ENCODE measurements around the gene CYP2D6. TPM values are rescaled to one million over a fixed set of nuclear protein-coding genes. Genes with fewer than 3 reads are reported as not detected.

Gene CYP2D6
- total and polyA plus RNA-seq, 2 experiments from 2014 or later: 3.8 to 6.1 TPM

DNA sequence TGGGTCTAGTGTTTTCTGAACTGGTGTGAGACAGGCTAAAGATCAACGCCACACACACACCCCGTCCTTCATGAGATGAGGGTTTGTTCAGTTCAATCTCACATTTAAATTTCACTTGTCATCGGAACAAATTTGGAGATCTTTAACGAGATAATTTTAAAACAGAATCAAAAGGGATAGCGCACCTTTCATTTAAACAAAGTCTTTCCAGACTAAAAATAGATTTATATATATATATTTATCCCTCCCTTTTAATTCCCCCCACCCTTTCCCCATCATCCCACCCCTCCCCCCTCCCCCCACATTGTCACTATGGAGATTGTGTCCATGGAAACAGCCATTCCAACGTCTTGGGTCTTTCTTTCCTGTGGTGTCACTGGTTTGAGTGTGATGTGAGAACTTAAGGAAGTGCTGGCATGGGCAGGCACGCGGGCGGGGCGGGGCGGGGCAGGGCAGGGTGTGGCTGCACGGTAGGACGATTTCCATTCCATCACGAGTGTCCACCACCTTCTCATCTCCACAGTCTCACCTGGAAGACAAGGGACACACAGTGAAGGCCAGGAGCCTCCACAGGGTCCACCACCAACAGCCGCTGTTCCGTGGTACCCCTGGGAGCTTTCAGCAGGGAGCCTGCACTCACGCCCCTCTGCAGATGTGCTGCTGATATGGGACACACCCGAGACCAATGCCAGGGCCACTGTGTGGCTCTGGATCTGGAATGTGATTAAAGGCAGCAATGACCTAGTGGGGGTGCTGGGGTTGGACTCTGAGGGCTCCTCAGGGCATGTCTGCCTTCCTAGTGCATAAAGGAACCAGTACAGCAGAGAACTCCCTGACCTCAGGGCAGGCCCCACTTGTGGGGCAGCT, 30.5 kb upstream of the CYP2D6 start:
- TF ChIP-seq EZH2 (IDR thresholded peaks at IDR 0.05; ENCODE audit: borderline replicate concordance): no peak
- 89% methylated on average over 16 of the region's 18 CpGs for WGBS (ENCODE audit: low lambda C conversion rate, missing lambda C conversion rate)
- H3K9me3 ChIP-seq (ENCODE audit: low read depth): no peaks in the 10 kb centered on the region
- DNase-seq (ENCODE audit: low spot score): no peak
- H3K27ac ChIP-seq: no peak overlapping the region
- no peaks in the 10 kb centered on the region for H3K9me2 ChIP-seq (replicated peaks; ENCODE audit: insufficient read depth)
- H4K20me1 ChIP-seq (ENCODE audit: insufficient read depth, poor library complexity, severe bottlenecking): no peaks in the 10 kb centered on the region
- no peak overlapping the region for H3K4me3 ChIP-seq
- no peaks in the 10 kb centered on the region for H3K4me1 ChIP-seq (ENCODE audit: insufficient read depth)
- no peak overlapping the region for H2AFZ ChIP-seq
- H3K36me3 ChIP-seq (replicated peaks; ENCODE audit: insufficient read depth, low read depth): no peaks in the 10 kb centered on the region
- H3K79me2 ChIP-seq: no peaks in the 10 kb centered on the region
- no peak overlapping the region for H3K4me2 ChIP-seq
- no peaks in the 10 kb centered on the region for H3K27me3 ChIP-seq

DNA sequence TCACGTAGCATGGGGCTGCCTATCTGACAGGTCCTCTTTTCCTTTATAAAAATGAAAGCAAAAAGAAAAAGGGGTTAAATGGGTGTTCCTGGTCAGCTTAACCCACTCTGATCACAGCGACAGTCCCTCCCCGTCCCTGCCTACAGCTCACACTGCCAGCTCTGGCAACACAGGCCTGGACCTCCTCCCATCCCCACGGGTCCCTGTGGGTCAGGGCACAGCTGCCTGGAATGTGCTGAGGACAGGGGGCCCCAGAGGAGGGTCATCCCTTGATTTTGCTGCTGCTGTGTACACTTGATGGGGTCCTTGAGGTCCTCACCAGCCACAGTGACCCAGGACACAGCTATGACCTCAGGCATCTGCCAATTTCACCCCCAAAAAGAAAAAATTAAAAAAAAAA, 29.6 kb upstream of the CYP2D6 start:
- H3K9me3 ChIP-seq (ENCODE audit: low read depth): no peaks in the 10 kb centered on the region
- WGBS (ENCODE audit: low lambda C conversion rate, missing lambda C conversion rate): 83% methylated on average over 4 of the region's 4 CpGs
- no peaks in the 10 kb centered on the region for H4K20me1 ChIP-seq (ENCODE audit: insufficient read depth, poor library complexity, severe bottlenecking)
- no peak overlapping the region for H2AFZ ChIP-seq
- no peaks in the 10 kb centered on the region for H3K27me3 ChIP-seq
- no peaks in the 10 kb centered on the region for H3K79me2 ChIP-seq
- no peaks in the 10 kb centered on the region for H3K4me1 ChIP-seq (ENCODE audit: insufficient read depth)
- TF ChIP-seq EZH2phosphoT487 (IDR thresholded peaks at IDR 0.05; ENCODE audit: low read depth, severe bottlenecking, unreplicated experiment) (no peak), EZH2 (IDR thresholded peaks at IDR 0.05; ENCODE audit: borderline replicate concordance) (no peak)
- TF ChIP-seq, protein P1, sequence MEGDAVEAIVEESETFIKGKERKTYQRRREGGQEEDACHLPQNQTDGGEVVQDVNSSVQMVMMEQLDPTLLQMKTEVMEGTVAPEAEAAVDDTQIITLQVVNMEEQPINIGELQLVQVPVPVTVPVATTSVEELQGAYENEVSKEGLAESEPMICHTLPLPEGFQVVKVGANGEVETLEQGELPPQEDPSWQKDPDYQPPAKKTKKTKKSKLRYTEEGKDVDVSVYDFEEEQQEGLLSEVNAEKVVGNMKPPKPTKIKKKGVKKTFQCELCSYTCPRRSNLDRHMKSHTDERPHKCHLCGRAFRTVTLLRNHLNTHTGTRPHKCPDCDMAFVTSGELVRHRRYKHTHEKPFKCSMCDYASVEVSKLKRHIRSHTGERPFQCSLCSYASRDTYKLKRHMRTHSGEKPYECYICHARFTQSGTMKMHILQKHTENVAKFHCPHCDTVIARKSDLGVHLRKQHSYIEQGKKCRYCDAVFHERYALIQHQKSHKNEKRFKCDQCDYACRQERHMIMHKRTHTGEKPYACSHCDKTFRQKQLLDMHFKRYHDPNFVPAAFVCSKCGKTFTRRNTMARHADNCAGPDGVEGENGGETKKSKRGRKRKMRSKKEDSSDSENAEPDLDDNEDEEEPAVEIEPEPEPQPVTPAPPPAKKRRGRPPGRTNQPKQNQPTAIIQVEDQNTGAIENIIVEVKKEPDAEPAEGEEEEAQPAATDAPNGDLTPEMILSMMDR (IDR thresholded peaks at IDR 0.05; ENCODE audit: poor library complexity): no peak
- no peak overlapping the region for H3K27ac ChIP-seq
- H3K36me3 ChIP-seq (replicated peaks; ENCODE audit: insufficient read depth, low read depth): no peaks in the 10 kb centered on the region
- no peak for DNase-seq (ENCODE audit: low spot score)
- no peaks in the 10 kb centered on the region for H3K9me2 ChIP-seq (replicated peaks; ENCODE audit: insufficient read depth)
- no peak overlapping the region for H3K4me2 ChIP-seq
- no peak overlapping the region for H3K4me3 ChIP-seq

DNA sequence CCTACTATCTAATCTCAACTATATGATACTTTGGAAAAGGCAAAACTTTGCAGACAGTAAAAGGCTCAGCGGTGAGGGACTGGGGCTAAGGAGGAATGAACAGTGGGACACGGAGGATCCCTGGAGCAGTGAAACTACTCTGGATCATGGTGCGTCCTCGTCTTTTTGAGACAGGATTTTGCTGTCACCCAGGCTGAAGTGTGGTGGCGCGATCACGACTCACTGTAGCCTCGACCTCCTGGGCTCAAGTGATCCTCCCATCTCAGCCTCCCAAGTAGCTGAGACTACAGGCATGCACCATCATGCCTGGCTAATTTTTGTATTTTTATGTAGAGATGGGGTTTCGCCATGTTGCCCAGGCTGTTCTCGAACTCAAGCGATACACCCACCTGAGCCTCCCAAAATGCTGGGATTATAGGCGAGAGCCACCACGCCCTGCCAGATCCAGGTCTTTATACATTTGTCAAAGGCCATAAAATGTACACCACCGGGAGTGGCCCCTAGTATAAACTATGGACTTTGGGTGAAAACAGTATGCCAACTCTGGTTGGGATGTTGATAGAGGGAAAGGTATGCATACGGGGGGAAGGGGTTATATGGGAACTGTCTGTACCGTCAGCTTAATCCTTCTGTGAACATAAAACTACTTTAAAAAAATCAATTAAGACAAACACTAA, 28.0 kb upstream of the CYP2D6 start:
- TF ChIP-seq EZH2phosphoT487 (IDR thresholded peaks at IDR 0.05; ENCODE audit: low read depth, severe bottlenecking, unreplicated experiment) (no peak), EZH2 (IDR thresholded peaks at IDR 0.05; ENCODE audit: borderline replicate concordance) (no peak)
- TF ChIP-seq, protein P1 (IDR thresholded peaks at IDR 0.05; ENCODE audit: poor library complexity): no peak
- Histone ChIP-seq H3K36me3 (replicated peaks; ENCODE audit: insufficient read depth, low read depth) (no peaks in the 10 kb centered on the region), H3K4me2 (no peak overlapping the region), H3K9me2 (replicated peaks; ENCODE audit: insufficient read depth) (no peaks in the 10 kb centered on the region), H3K9me3 (ENCODE audit: low read depth) (no peaks in the 10 kb centered on the region), H4K20me1 (ENCODE audit: insufficient read depth, poor library complexity, severe bottlenecking) (no peaks in the 10 kb centered on the region), H3K4me1 (ENCODE audit: insufficient read depth) (no peaks in the 10 kb centered on the region), H3K27ac (no peak overlapping the region), H3K79me2 (no peaks in the 10 kb centered on the region), H3K27me3 (no peaks in the 10 kb centered on the region), H2AFZ (no peak overlapping the region), H3K4me3 (no peak overlapping the region)
- no peak for DNase-seq (ENCODE audit: low spot score)
- WGBS (ENCODE audit: low lambda C conversion rate, missing lambda C conversion rate): 89% methylated on average over 16 of the region's 16 CpGs

DNA sequence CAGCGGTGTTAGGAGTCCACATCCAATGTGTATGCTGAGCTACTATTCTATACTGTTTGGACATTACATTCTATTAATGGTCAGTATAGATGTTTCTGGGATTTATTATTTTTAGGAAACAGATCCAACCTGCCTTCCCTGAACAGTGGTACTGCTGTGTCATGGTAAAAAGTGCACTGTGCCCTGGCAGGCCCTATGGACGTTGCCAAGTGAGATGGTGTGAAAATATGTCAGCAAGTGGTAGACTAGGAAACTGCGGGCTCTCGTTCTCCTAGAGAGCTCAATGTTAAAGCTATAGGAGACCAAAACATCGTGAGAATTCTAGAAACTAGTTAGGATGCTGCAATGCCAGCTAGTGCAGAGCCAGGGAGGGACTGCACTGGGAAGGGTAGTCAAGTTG, 26.0 kb upstream of the CYP2D6 start:
- no peaks in the 10 kb centered on the region for H3K79me2 ChIP-seq
- no peak overlapping the region for H3K4me3 ChIP-seq
- TF ChIP-seq EZH2 (IDR thresholded peaks at IDR 0.05; ENCODE audit: borderline replicate concordance): no peak
- TF ChIP-seq, protein P1 (IDR thresholded peaks at IDR 0.05; ENCODE audit: poor library complexity): no peak
- no peak for TF ChIP-seq EZH2phosphoT487 (IDR thresholded peaks at IDR 0.05; ENCODE audit: low read depth, severe bottlenecking, unreplicated experiment)
- no peaks in the 10 kb centered on the region for H4K20me1 ChIP-seq (ENCODE audit: insufficient read depth, poor library complexity, severe bottlenecking)
- no peak overlapping the region for H2AFZ ChIP-seq
- H3K9me3 ChIP-seq (ENCODE audit: low read depth): no peaks in the 10 kb centered on the region
- H3K4me1 ChIP-seq (ENCODE audit: insufficient read depth): no peaks in the 10 kb centered on the region
- no peak overlapping the region for H3K27ac ChIP-seq
- H3K4me2 ChIP-seq: no peak overlapping the region
- no peaks in the 10 kb centered on the region for H3K9me2 ChIP-seq (replicated peaks; ENCODE audit: insufficient read depth)
- WGBS (ENCODE audit: low lambda C conversion rate, missing lambda C conversion rate): 87% methylated on average over 5 of the region's 5 CpGs
- no peaks in the 10 kb centered on the region for H3K36me3 ChIP-seq (replicated peaks; ENCODE audit: insufficient read depth, low read depth)
- no peak for DNase-seq (ENCODE audit: low spot score)
- H3K27me3 ChIP-seq: no peaks in the 10 kb centered on the region

Measured in hepatocyte (in vitro differentiated cells).